Measurements from ENCODE around the gene CRK. TPM values are rescaled to one million over a fixed set of nuclear protein-coding genes. Genes with fewer than 3 reads are reported as not detected.
A peak's percentile ranks its signal among the peaks of the same experiment; 100 is the strongest.

CRK gene
- total and polyA plus RNA-seq, 2 donors (not counting 1 experiment from before 2014, with no cell fraction given): 120 to 138 TPM

- peak within 1 kb of the TSS; percentile 30 to 66 (median 50) for H3K4me3 ChIP-seq (replicated peaks in 1 of 4; ENCODE audit: control extremely low read depth in 1 of 4, insufficient read depth in 1 of 4, low read depth in 3 of 4, low read length in 4 of 4)
- H3K4me1 ChIP-seq (ENCODE audit: control insufficient read depth, extremely low read depth, insufficient read depth, low read length): peaks cover 10% of the 10 kb centered on the region
- DNase-seq (ENCODE audit: low read depth in 2 of 2): no peak
- no peaks in the 10 kb centered on the region for H3K9me3 ChIP-seq (ENCODE audit: control insufficient read depth, insufficient read depth, low read depth, low read length)
- H4K20me1 ChIP-seq (ENCODE audit: control insufficient read depth, extremely low read depth, insufficient read depth, low read length): no peaks in the 10 kb centered on the region
- peak within 1 kb of the TSS; percentile 61 for H3K27ac ChIP-seq (ENCODE audit: insufficient read depth, low read length)
- TF ChIP-seq EZH2 (IDR thresholded peaks at IDR 0.05; ENCODE audit: low read length, missing control alignments) (no peak), CTCF (conservative IDR thresholded peaks at IDR 0.05 in 1 of 2, IDR thresholded peaks at IDR 0.05 in 1 of 2; ENCODE audit: low read depth in 1 of 2, low read length in 2 of 2) (no peak)
- peaks cover 23% of the 10 kb centered on the region for H3K79me2 ChIP-seq (ENCODE audit: control insufficient read depth, insufficient read depth, low read length)
- no peaks in the 10 kb centered on the region for H3K27me3 ChIP-seq (ENCODE audit: control insufficient read depth, insufficient read depth, low read length)
- peak within 1 kb of the TSS; percentile 86 for H3K4me2 ChIP-seq (ENCODE audit: extremely low read depth, insufficient read depth, low read length)
- peak within 1 kb of the TSS; percentile 59 for H3K9ac ChIP-seq (ENCODE audit: insufficient read depth, low read length)
- peak within 1 kb of the TSS; percentile 5 for H2AFZ ChIP-seq (ENCODE audit: low read length)
- peaks cover 6% of the 10 kb centered on the region for H3K36me3 ChIP-seq (ENCODE audit: control insufficient read depth, insufficient read depth, low read length)
These were observed 36.5 kb upstream of the CRK start, which contains the start of gene MYO1C for GRCh38 chr17:1492249-1493206. MYO1C (minus strand) TSS chr17:1492686; CDS start chr17:1492487, 199 bp downstream.

GRCh38 chr17:1491443-1492248, 35.6 kb upstream of the CRK start:
- TF ChIP-seq CTCF (conservative IDR thresholded peaks at IDR 0.05 in 1 of 2, IDR thresholded peaks at IDR 0.05 in 1 of 2; ENCODE audit: low read depth in 1 of 2, low read length in 2 of 2): no peak
- no peak for TF ChIP-seq EZH2 (IDR thresholded peaks at IDR 0.05; ENCODE audit: low read length, missing control alignments)
- Histone ChIP-seq H3K27me3 (ENCODE audit: control insufficient read depth, insufficient read depth, low read length) (no peaks in the 10 kb centered on the region), H3K9ac (ENCODE audit: insufficient read depth, low read length) (peak overlapping the region; percentile 75), H2AFZ (ENCODE audit: low read length) (peak overlapping the region; percentile 5), H3K4me2 (ENCODE audit: extremely low read depth, insufficient read depth, low read length) (peak overlapping the region; percentile 86), H4K20me1 (ENCODE audit: control insufficient read depth, extremely low read depth, insufficient read depth, low read length) (no peaks in the 10 kb centered on the region), H3K36me3 (ENCODE audit: control insufficient read depth, insufficient read depth, low read length) (peaks cover 5% of the 10 kb centered on the region), H3K4me1 (ENCODE audit: control insufficient read depth, extremely low read depth, insufficient read depth, low read length) (peaks cover 13% of the 10 kb centered on the region), H3K4me3 (replicated peaks in 1 of 4; ENCODE audit: control extremely low read depth in 1 of 4, insufficient read depth in 1 of 4, low read depth in 3 of 4, low read length in 4 of 4) (peak overlapping the region; percentile 66 to 85 (median 77)), H3K9me3 (ENCODE audit: control insufficient read depth, insufficient read depth, low read depth, low read length) (no peaks in the 10 kb centered on the region), H3K79me2 (ENCODE audit: control insufficient read depth, insufficient read depth, low read length) (peaks cover 23% of the 10 kb centered on the region), H3K27ac (ENCODE audit: insufficient read depth, low read length) (peak overlapping the region; percentile 84)
- DNase-seq (ENCODE audit: low read depth in 2 of 2): peak; percentile 38 to 53

Measured in fibroblast of lung (primary cell).